ENCODE results near the gene MPPE1.
A peak's percentile ranks its signal among the peaks of the same experiment; 100 is the strongest.

The MPPE1 gene

DNA sequence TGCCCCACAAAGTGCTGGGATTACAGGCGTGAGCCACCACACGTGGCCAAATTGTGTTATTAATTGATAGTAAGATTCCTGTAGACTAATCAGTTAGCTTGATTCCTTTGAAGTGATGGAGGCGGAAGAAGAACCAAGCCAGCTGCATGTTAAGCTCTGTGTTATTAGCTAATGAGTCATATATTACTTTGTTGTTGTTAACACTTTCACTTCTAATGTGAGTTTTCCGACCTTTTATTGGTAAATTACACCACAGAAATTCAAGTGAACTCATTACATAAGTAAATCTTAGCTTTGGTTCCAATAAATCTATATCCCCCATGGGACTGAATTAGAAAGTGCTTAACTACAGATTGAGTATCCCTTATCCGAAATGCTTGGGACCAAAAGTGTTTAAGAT is 36.6 kb downstream of the MPPE1 start:
- Histone ChIP-seq H3K79me1 (ENCODE audit: low read depth, low read length) (peaks cover 2% of the 10 kb centered on the region), H2BK15ac (ENCODE audit: low read length) (no peak overlapping the region), H3K4me2 (ENCODE audit: insufficient read depth, low read length, poor library complexity, severe bottlenecking) (no peak overlapping the region), H3K18ac (ENCODE audit: low read length) (no peak overlapping the region), H3K27me3 (ENCODE audit: control insufficient read depth in 3 of 3, insufficient read depth in 3 of 3, low read depth in 1 of 3, low read length in 3 of 3) (no peaks in the 10 kb centered on the region), H3K4ac (ENCODE audit: low read length) (no peak overlapping the region), H3K9ac (ENCODE audit: low read depth, low read length, poor library complexity) (no peak overlapping the region), H4K91ac (ENCODE audit: low read depth, low read length, poor library complexity) (no peak overlapping the region), H3K4me1 (ENCODE audit: control insufficient read depth in 2 of 2, insufficient read depth in 1 of 2, low read depth in 1 of 2, low read length in 2 of 2) (no peaks in the 10 kb centered on the region), H2BK120ac (ENCODE audit: low read depth, low read length) (no peak overlapping the region), H3K14ac (ENCODE audit: low read length) (no peak overlapping the region), H2AK5ac (ENCODE audit: low read depth, low read length) (no peak overlapping the region), H2BK5ac (ENCODE audit: low read length) (no peak overlapping the region), H3K23ac (ENCODE audit: low read depth, low read length, poor library complexity) (no peak overlapping the region), H2BK12ac (ENCODE audit: low read length) (no peak overlapping the region), H3K4me3 (ENCODE audit: low read length in 2 of 2) (no peak overlapping the region), H3K27ac (replicated peaks; ENCODE audit: low read length) (no peak overlapping the region), H3K9me3 (replicated peaks in 1 of 2; ENCODE audit: control insufficient read depth in 2 of 2, insufficient read depth in 1 of 2, low read depth in 1 of 2, low read length in 2 of 2) (peaks cover 0 to 8% of the 10 kb centered on the region in 2 donors), H3K36me3 (replicated peaks in 1 of 2; ENCODE audit: control insufficient read depth in 2 of 2, insufficient read depth in 2 of 2, low read length in 2 of 2) (peaks cover 0 to 52% of the 10 kb centered on the region in 2 donors), H2AFZ (ENCODE audit: low read length) (no peak overlapping the region), H4K8ac (ENCODE audit: low read depth, low read length) (no peak overlapping the region)
- no peak for DNase-seq (ENCODE audit: low spot score)
- WGBS, 2 donors (ENCODE audit: extremely low coverage in 2 of 2, insufficient read length in 2 of 2, insufficient replicate concordance in 1 of 2) = no CpG with 5 or more reads among the region's 5 CpGs

GRCh38 chr18:11868230-11868629 is 39.9 kb downstream of the MPPE1 start:
- no peak for DNase-seq (ENCODE audit: low spot score)
- no CpG with 5 or more reads among the region's 8 CpGs for WGBS, 2 donors (ENCODE audit: extremely low coverage in 2 of 2, insufficient read length in 2 of 2, insufficient replicate concordance in 1 of 2)

DNA sequence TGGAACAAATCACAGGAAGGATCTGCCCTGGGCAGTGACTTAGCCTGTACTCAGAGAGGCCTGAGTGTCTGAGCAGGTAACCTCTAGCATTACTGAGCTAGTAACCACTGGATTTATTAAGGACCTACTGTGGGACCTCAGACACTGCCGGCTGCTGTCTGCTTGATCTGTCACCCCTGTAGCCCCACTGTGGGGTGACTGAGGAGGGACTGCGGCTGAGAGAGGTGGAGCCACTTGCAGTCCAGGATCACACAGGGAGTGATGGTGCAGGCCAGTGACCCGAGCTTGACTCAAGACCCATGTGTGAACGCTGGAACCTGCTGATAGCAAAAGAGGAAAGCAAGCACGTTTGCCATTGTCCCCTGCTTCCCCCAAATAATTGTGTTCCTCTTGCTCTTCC is 41.4 kb downstream of the MPPE1 start:
- Histone ChIP-seq H3K4ac (ENCODE audit: low read length) (no peak overlapping the region), H3K4me3 (ENCODE audit: low read length in 2 of 2) (no peak overlapping the region), H2BK120ac (ENCODE audit: low read depth, low read length) (no peak overlapping the region), H3K23ac (ENCODE audit: low read depth, low read length, poor library complexity) (peak overlapping the region; percentile 2), H3K4me2 (ENCODE audit: insufficient read depth, low read length, poor library complexity, severe bottlenecking) (no peak overlapping the region), H4K91ac (ENCODE audit: low read depth, low read length, poor library complexity) (no peak overlapping the region), H3K4me1 (ENCODE audit: control insufficient read depth in 2 of 2, insufficient read depth in 1 of 2, low read depth in 1 of 2, low read length in 2 of 2) (no peaks in the 10 kb centered on the region), H2BK12ac (ENCODE audit: low read length) (no peak overlapping the region), H3K9me3 (replicated peaks in 1 of 2; ENCODE audit: control insufficient read depth in 2 of 2, insufficient read depth in 1 of 2, low read depth in 1 of 2, low read length in 2 of 2) (no peaks in the 10 kb centered on the region), H2BK15ac (ENCODE audit: low read length) (no peak overlapping the region), H3K27ac (replicated peaks; ENCODE audit: low read length) (no peak overlapping the region), H3K79me1 (ENCODE audit: low read depth, low read length) (no peaks in the 10 kb centered on the region), H2BK5ac (ENCODE audit: low read length) (no peak overlapping the region), H4K8ac (ENCODE audit: low read depth, low read length) (no peak overlapping the region), H3K14ac (ENCODE audit: low read length) (no peak overlapping the region), H3K18ac (ENCODE audit: low read length) (no peak overlapping the region), H2AFZ (ENCODE audit: low read length) (no peak overlapping the region), H2AK5ac (ENCODE audit: low read depth, low read length) (no peak overlapping the region), H3K36me3 (replicated peaks in 1 of 2; ENCODE audit: control insufficient read depth in 2 of 2, insufficient read depth in 2 of 2, low read length in 2 of 2) (peaks cover 0 to 23% of the 10 kb centered on the region in 2 donors), H3K27me3 (ENCODE audit: control insufficient read depth in 3 of 3, insufficient read depth in 3 of 3, low read depth in 1 of 3, low read length in 3 of 3) (no peaks in the 10 kb centered on the region), H3K9ac (ENCODE audit: low read depth, low read length, poor library complexity) (no peak overlapping the region)
- DNase-seq (ENCODE audit: low spot score) = no peak
- WGBS, 2 donors (ENCODE audit: extremely low coverage in 2 of 2, insufficient read length in 2 of 2, insufficient replicate concordance in 1 of 2) = no CpG with 5 or more reads among the region's 5 CpGs

More at GRCh38 chr18:11868230-11868629, 39.9 kb downstream of the MPPE1 start:
- no peak overlapping the region for H2BK120ac ChIP-seq (ENCODE audit: low read depth, low read length)
- H2AFZ ChIP-seq (ENCODE audit: low read length) = no peak overlapping the region
- H4K91ac ChIP-seq (ENCODE audit: low read depth, low read length, poor library complexity) = no peak overlapping the region
- H3K18ac ChIP-seq (ENCODE audit: low read length) = no peak overlapping the region
- no peak overlapping the region for H4K8ac ChIP-seq (ENCODE audit: low read depth, low read length)
- H3K23ac ChIP-seq (ENCODE audit: low read depth, low read length, poor library complexity) = no peak overlapping the region
- no peaks in the 10 kb centered on the region for H3K79me1 ChIP-seq (ENCODE audit: low read depth, low read length)
- no peak overlapping the region for H2BK5ac ChIP-seq (ENCODE audit: low read length)
- H3K14ac ChIP-seq (ENCODE audit: low read length) = no peak overlapping the region
- no peak overlapping the region for H3K4me2 ChIP-seq (ENCODE audit: insufficient read depth, low read length, poor library complexity, severe bottlenecking)
- no peak overlapping the region for H3K4me3 ChIP-seq (ENCODE audit: low read length in 2 of 2)
- no peak overlapping the region for H3K9ac ChIP-seq (ENCODE audit: low read depth, low read length, poor library complexity)
- no peaks in the 10 kb centered on the region for H3K27me3 ChIP-seq (ENCODE audit: control insufficient read depth in 3 of 3, insufficient read depth in 3 of 3, low read depth in 1 of 3, low read length in 3 of 3)
- no peaks in the 10 kb centered on the region for H3K4me1 ChIP-seq (ENCODE audit: control insufficient read depth in 2 of 2, insufficient read depth in 1 of 2, low read depth in 1 of 2, low read length in 2 of 2)
- no peaks in the 10 kb centered on the region for H3K9me3 ChIP-seq (replicated peaks in 1 of 2; ENCODE audit: control insufficient read depth in 2 of 2, insufficient read depth in 1 of 2, low read depth in 1 of 2, low read length in 2 of 2)
- no peak overlapping the region for H2AK5ac ChIP-seq (ENCODE audit: low read depth, low read length)
- no peak overlapping the region for H2BK15ac ChIP-seq (ENCODE audit: low read length)
- H3K4ac ChIP-seq (ENCODE audit: low read length) = no peak overlapping the region
- peaks cover 0 to 33% of the 10 kb centered on the region in 2 donors for H3K36me3 ChIP-seq (replicated peaks in 1 of 2; ENCODE audit: control insufficient read depth in 2 of 2, insufficient read depth in 2 of 2, low read length in 2 of 2)
- H3K27ac ChIP-seq (replicated peaks; ENCODE audit: low read length) = no peak overlapping the region
- H2BK12ac ChIP-seq (ENCODE audit: low read length) = no peak overlapping the region

GRCh38 chr18:11866329-11866728 is 41.8 kb downstream of the MPPE1 start:
- Histone ChIP-seq H3K4me2 (ENCODE audit: insufficient read depth, low read length, poor library complexity, severe bottlenecking) (no peak overlapping the region), H2BK12ac (ENCODE audit: low read length) (no peak overlapping the region), H2AK5ac (ENCODE audit: low read depth, low read length) (no peak overlapping the region), H4K8ac (ENCODE audit: low read depth, low read length) (no peak overlapping the region), H2BK120ac (ENCODE audit: low read depth, low read length) (no peak overlapping the region), H3K27ac (replicated peaks; ENCODE audit: low read length) (no peak overlapping the region), H3K4me1 (ENCODE audit: control insufficient read depth in 2 of 2, insufficient read depth in 1 of 2, low read depth in 1 of 2, low read length in 2 of 2) (no peaks in the 10 kb centered on the region), H3K9ac (ENCODE audit: low read depth, low read length, poor library complexity) (no peak overlapping the region), H3K14ac (ENCODE audit: low read length) (no peak overlapping the region), H4K91ac (ENCODE audit: low read depth, low read length, poor library complexity) (no peak overlapping the region), H3K4ac (ENCODE audit: low read length) (no peak overlapping the region), H3K23ac (ENCODE audit: low read depth, low read length, poor library complexity) (peak overlapping the region; percentile 2), H3K27me3 (ENCODE audit: control insufficient read depth in 3 of 3, insufficient read depth in 3 of 3, low read depth in 1 of 3, low read length in 3 of 3) (no peaks in the 10 kb centered on the region), H2BK15ac (ENCODE audit: low read length) (no peak overlapping the region), H3K79me1 (ENCODE audit: low read depth, low read length) (no peaks in the 10 kb centered on the region), H2BK5ac (ENCODE audit: low read length) (no peak overlapping the region), H2AFZ (ENCODE audit: low read length) (no peak overlapping the region), H3K9me3 (replicated peaks in 1 of 2; ENCODE audit: control insufficient read depth in 2 of 2, insufficient read depth in 1 of 2, low read depth in 1 of 2, low read length in 2 of 2) (no peaks in the 10 kb centered on the region), H3K4me3 (ENCODE audit: low read length in 2 of 2) (no peak overlapping the region), H3K18ac (ENCODE audit: low read length) (no peak overlapping the region), H3K36me3 (replicated peaks in 1 of 2; ENCODE audit: control insufficient read depth in 2 of 2, insufficient read depth in 2 of 2, low read length in 2 of 2) (peaks cover 0 to 23% of the 10 kb centered on the region in 2 donors)
- no CpG with 5 or more reads among the region's 10 CpGs for WGBS, 2 donors (ENCODE audit: extremely low coverage in 2 of 2, insufficient read length in 2 of 2, insufficient replicate concordance in 1 of 2)
- no peak for DNase-seq (ENCODE audit: low spot score)

All from neuronal stem cell (in vitro differentiated cells).